SU-DHL-6 (cell line): ENCODE data around the gene PIBF1.
"Not testable (repeated sequence)": the region's sequence is repeated elsewhere in the genome, so short reads cannot be mapped to it uniquely, and the experiment has no call there.

Experiments
- H2AFZ ChIP-seq: fragments of 200-600 bp; sonication (generic); 2 replicates; pipeline ENCODE4 v1.6.1; 2014; ENCODE audit warnings: low read depth, mild to moderate bottlenecking, moderate library complexity, mixed read lengths, antibody characterized with exemption, low read length; ENCODE audit not compliant: severe bottlenecking
- H3F3A ChIP-seq: fragments of 200-600 bp; shearing (Covaris generic); 2 replicates; pipeline ENCODE4 v1.6.0; 2016; ENCODE audit warnings: antibody characterized with exemption, mild to moderate bottlenecking; ENCODE audit not compliant: insufficient read depth
- H3K27ac ChIP-seq: fragments of 200-600 bp; sonication (generic); 2 replicates; pipeline ENCODE4 v1.5.1; 2016; ENCODE audit warnings: low read depth, mild to moderate bottlenecking, low read length, moderate library complexity, mixed read lengths
- H3K27me3 ChIP-seq: fragments of 200-600 bp; sonication (generic), shearing (Covaris generic); 2 replicates; pipeline ENCODE4 v1.6.0; 2014; ENCODE audit warnings: mild to moderate bottlenecking, low read length
- H3K36me3 ChIP-seq: fragments of 200-600 bp; sonication (generic); 2 replicates; pipeline ENCODE4 v1.6.1; 2014; ENCODE audit warnings: mild to moderate bottlenecking, low read length, mixed read lengths
- H3K4me2 ChIP-seq: fragments of 300-600, 200-600 bp; shearing (Covaris generic), sonication (generic); 2 replicates; pipeline ENCODE4 v1.6.0; 2014; ENCODE audit warnings: low read length, low read depth, mild to moderate bottlenecking; ENCODE audit not compliant: poor library complexity, severe bottlenecking
- H3K4me3 ChIP-seq: fragments of 200-600 bp; sonication (generic); 2 replicates; pipeline ENCODE4 v1.5.1; 2014; ENCODE audit warnings: antibody characterized with exemption, low read length, mild to moderate bottlenecking, mixed read lengths; ENCODE audit not compliant: insufficient read depth, poor library complexity, severe bottlenecking
- H3K79me2 ChIP-seq: fragments of 200-600 bp; sonication (generic); 2 replicates; pipeline ENCODE4 v1.6.1; 2014; ENCODE audit warnings: mild to moderate bottlenecking, low read length, moderate library complexity; ENCODE audit not compliant: insufficient read depth
- H3K9ac ChIP-seq: fragments of 200-600 bp; sonication (generic); 2 replicates; pipeline ENCODE4 v1.7.0; 2014; ENCODE audit warnings: mild to moderate bottlenecking, low read length
- H3K9me2 ChIP-seq: fragments of 200-600 bp; sonication (generic); replicated peaks from 2 replicates; pipeline ENCODE4 v1.6.1; 2014; ENCODE audit warnings: low read length; ENCODE audit not compliant: insufficient read depth
- H3K9me3 ChIP-seq: fragments of 200-600 bp; sonication (generic); 2 replicates; pipeline ENCODE4 v1.6.1; 2014; ENCODE audit warnings: low read length, mixed read lengths; ENCODE audit not compliant: insufficient read depth
- H4K20me1 ChIP-seq: fragments of 200-600 bp; sonication (generic); 2 replicates; pipeline ENCODE4 v1.6.1; 2014; ENCODE audit warnings: low read depth, mild to moderate bottlenecking, antibody characterized with exemption, low read length, moderate library complexity, mixed read lengths
- CTCF ChIP-seq: fragments of 200-600 bp; sonication (generic); IDR thresholded peaks from one replicate; pipeline ENCODE4 v1.5.1; 2017; ENCODE audit warnings: antibody characterized with exemption, mild to moderate bottlenecking, low read length, moderate library complexity; ENCODE audit not compliant: insufficient read depth, poor library complexity, severe bottlenecking
- EZH2phosphoT487 ChIP-seq: fragments of 200-600 bp; sonication (generic), shearing (Covaris generic); conservative IDR thresholded peaks from 2 replicates; pipeline ENCODE4 v1.6.1; 2018; ENCODE audit warnings: mild to moderate bottlenecking, antibody characterized with exemption, low read length, moderate library complexity, mixed read lengths

Gene PIBF1

GRCh38 chr13:72839831-72840426 is 58.0 kb downstream of the PIBF1 start:
- H3K36me3 ChIP-seq: peaks cover 19% of the 10 kb centered on the region; the same call in 1 of the 2 replicates
- H3K79me2 ChIP-seq: no peaks in the 10 kb centered on the region
- no peaks in the 10 kb centered on the region for H3K9me3 ChIP-seq
- no peaks in the 10 kb centered on the region for H3F3A ChIP-seq
- TF ChIP-seq CTCF: peak; percentile 73
- no peak for TF ChIP-seq EZH2phosphoT487
- H3K4me3 ChIP-seq: no peak overlapping the region
- H3K27ac ChIP-seq: no peak overlapping the region
- H2AFZ ChIP-seq: no peak overlapping the region
- H3K9ac ChIP-seq: no peak overlapping the region
- no peaks in the 10 kb centered on the region for H3K27me3 ChIP-seq
- no peak overlapping the region for H3K4me2 ChIP-seq
- no peaks in the 10 kb centered on the region for H3K9me2 ChIP-seq
- H4K20me1 ChIP-seq: no peaks in the 10 kb centered on the region

- H3K27ac ChIP-seq: no peak overlapping the region
- H3F3A ChIP-seq: no peaks in the 10 kb centered on the region
- H4K20me1 ChIP-seq: no peaks in the 10 kb centered on the region
- TF ChIP-seq CTCF: no peak
- no peak overlapping the region for H3K9ac ChIP-seq
- no peak overlapping the region for H3K4me2 ChIP-seq
- H3K27me3 ChIP-seq: no peaks in the 10 kb centered on the region
- H2AFZ ChIP-seq: no peak overlapping the region
- no peak overlapping the region for H3K4me3 ChIP-seq
- peaks cover 16% of the 10 kb centered on the region; the same call in 1 of the 2 replicates for H3K36me3 ChIP-seq
- H3K9me3 ChIP-seq: no peaks in the 10 kb centered on the region
- no peaks in the 10 kb centered on the region for H3K9me2 ChIP-seq
- H3K79me2 ChIP-seq: no peaks in the 10 kb centered on the region
Measured at GRCh38 chr13:72842991-72843390, 61.1 kb downstream of the PIBF1 start.

GRCh38 chr13:72845148-72845547 is 63.2 kb downstream of the PIBF1 start:
- H3K36me3 ChIP-seq: peaks cover 16% of the 10 kb centered on the region; the same call in 1 of the 2 replicates
- H3K9me2 ChIP-seq, H3K9me3 ChIP-seq: not testable (repeated sequence)

GRCh38 chr13:72849571-72849970 is 67.6 kb downstream of the PIBF1 start:
- H3K27ac ChIP-seq: no peak overlapping the region

More at GRCh38 chr13:72845148-72845547, 63.2 kb downstream of the PIBF1 start:
- not testable (repeated sequence) for H3K4me2 ChIP-seq, H4K20me1 ChIP-seq, H3K27ac ChIP-seq, H3K27me3 ChIP-seq, H2AFZ ChIP-seq, H3K79me2 ChIP-seq, H3K9ac ChIP-seq, H3F3A ChIP-seq, H3K4me3 ChIP-seq

More at GRCh38 chr13:72849571-72849970, 67.6 kb downstream of the PIBF1 start:
- Histone ChIP-seq H2AFZ (no peak overlapping the region), H3K4me3 (no peak overlapping the region), H3K4me2 (no peak overlapping the region), H3K9ac (no peak overlapping the region), H3F3A (no peaks in the 10 kb centered on the region), H3K79me2 (no peaks in the 10 kb centered on the region), H3K27me3 (no peaks in the 10 kb centered on the region), H3K36me3 (peaks cover 16% of the 10 kb centered on the region; the same call in 1 of the 2 replicates), H3K9me3 (no peaks in the 10 kb centered on the region), H4K20me1 (no peaks in the 10 kb centered on the region), H3K9me2 (no peaks in the 10 kb centered on the region)
- TF ChIP-seq CTCF (no peak), EZH2phosphoT487 (no peak)
